GM19372 (cell line): Measurements from ENCODE around the gene ZNF586.
"Not testable (repeated sequence)": the region's sequence is repeated elsewhere in the genome, so short reads cannot be mapped to it uniquely, and the experiment has no call there.

Source experiments
- ATAC-seq: cut with Tn5 transposase; IDR thresholded peaks from one replicate; pipeline ENCODE4 v1.9.1; 2021; ENCODE audit warnings: mild to moderate bottlenecking, low read depth, moderate library complexity; ENCODE audit not compliant: unreplicated experiment

The ZNF586 gene

GRCh38 chr19:57821095-57821494, 51.6 kb downstream of the ZNF586 start:
- ATAC-seq = not testable (repeated sequence)

GRCh38 chr19:57821501-57821900, 52.0 kb downstream of the ZNF586 start:
- ATAC-seq = not testable (repeated sequence)

- ATAC-seq = not testable (repeated sequence)
Observed at GRCh38 chr19:57823155-57823554, 53.7 kb downstream of the ZNF586 start.

GRCh38 chr19:57823608-57824007, 54.1 kb downstream of the ZNF586 start:
- ATAC-seq = not testable (repeated sequence)

GRCh38 chr19:57825511-57825910, 56.0 kb downstream of the ZNF586 start:
- ATAC-seq = no peak

- ATAC-seq = no peak
Observed at GRCh38 chr19:57829316-57829715, 59.8 kb downstream of the ZNF586 start.

- ATAC-seq = no peak
Observed at GRCh38 chr19:57830071-57830602, 60.7 kb downstream of the ZNF586 start, which contains the start of gene ZNF587B. TSS of gene ZNF587B (plus strand) at chr19:57830299. CDS start at chr19:57830529, 230 bp downstream.
